Measurements from ENCODE around the gene GAS2.

DNA sequence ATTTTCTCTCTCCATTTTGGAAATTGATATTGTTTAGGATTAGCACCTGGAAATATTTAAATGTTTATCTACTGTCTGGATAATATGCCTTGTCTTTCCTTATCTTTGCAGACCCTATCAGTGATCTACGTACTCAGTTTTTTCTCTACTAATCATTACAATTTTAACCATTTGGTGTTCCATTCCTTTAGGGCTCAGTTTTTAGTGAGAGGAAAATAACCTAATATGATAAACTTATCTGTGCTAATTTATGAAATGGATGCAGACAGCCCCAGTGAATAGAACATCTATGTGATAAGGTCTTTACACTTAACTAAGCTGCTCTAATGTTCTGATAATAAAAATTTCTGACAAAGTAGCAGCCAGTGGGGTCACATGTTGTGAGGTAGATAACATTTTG is 94.7 kb downstream of the GAS2 start:
- TF ChIP-seq, protein P1, sequence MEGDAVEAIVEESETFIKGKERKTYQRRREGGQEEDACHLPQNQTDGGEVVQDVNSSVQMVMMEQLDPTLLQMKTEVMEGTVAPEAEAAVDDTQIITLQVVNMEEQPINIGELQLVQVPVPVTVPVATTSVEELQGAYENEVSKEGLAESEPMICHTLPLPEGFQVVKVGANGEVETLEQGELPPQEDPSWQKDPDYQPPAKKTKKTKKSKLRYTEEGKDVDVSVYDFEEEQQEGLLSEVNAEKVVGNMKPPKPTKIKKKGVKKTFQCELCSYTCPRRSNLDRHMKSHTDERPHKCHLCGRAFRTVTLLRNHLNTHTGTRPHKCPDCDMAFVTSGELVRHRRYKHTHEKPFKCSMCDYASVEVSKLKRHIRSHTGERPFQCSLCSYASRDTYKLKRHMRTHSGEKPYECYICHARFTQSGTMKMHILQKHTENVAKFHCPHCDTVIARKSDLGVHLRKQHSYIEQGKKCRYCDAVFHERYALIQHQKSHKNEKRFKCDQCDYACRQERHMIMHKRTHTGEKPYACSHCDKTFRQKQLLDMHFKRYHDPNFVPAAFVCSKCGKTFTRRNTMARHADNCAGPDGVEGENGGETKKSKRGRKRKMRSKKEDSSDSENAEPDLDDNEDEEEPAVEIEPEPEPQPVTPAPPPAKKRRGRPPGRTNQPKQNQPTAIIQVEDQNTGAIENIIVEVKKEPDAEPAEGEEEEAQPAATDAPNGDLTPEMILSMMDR (IDR thresholded peaks at IDR 0.05), result no peak
- TF ChIP-seq POLR2AphosphoS5 (IDR thresholded peaks at IDR 0.05), result no peak
